Smooth muscle cell (in vitro differentiated cells): Measurements from ENCODE around the gene CACNB2. TPM values are rescaled to one million over a fixed set of nuclear protein-coding genes. Genes with fewer than 3 reads are reported as not detected.

Source experiments
- DNase-seq: peaks from one replicate; lab custom pipeline; 2025; ENCODE audit not compliant: unreplicated experiment; lab: John Stamatoyannopoulos, UW
- H2AFZ ChIP-seq: fragments of 200-600 bp; sonication (generic); 2 replicates; pipeline ENCODE4 v1.6.0; 2016; ENCODE audit warnings: antibody characterized with exemption, low read depth, mild to moderate bottlenecking
- H3F3A ChIP-seq: fragments of 200-600 bp; sonication (generic); 2 replicates; pipeline ENCODE4 v1.6.0; 2017; ENCODE audit warnings: antibody characterized with exemption, low read depth
- H3K27ac ChIP-seq: fragments of 200-600 bp; sonication (generic); 2 replicates; pipeline ENCODE4 v1.5.1; 2016; ENCODE audit warnings: low read depth, mild to moderate bottlenecking
- H3K27me3 ChIP-seq: fragments of 200-600 bp; sonication (generic); 2 replicates; pipeline ENCODE4 v1.6.1; 2016; ENCODE audit warnings: low read depth, mild to moderate bottlenecking
- H3K36me3 ChIP-seq: fragments of 200-600 bp; sonication (generic); 2 replicates; pipeline ENCODE4 v1.5.1; 2016; ENCODE audit warnings: low read depth
- H3K4me1 ChIP-seq: fragments of 200-600 bp; sonication (generic); 2 replicates; pipeline ENCODE4 v1.5.1; 2016; ENCODE audit warnings: low read depth
- H3K4me2 ChIP-seq: fragments of 200-600 bp; sonication (generic); 2 replicates; pipeline ENCODE4 v1.6.0; 2016; ENCODE audit warnings: mild to moderate bottlenecking
- H3K4me3 ChIP-seq: fragments of 200-600 bp; sonication (generic); 2 replicates; pipeline ENCODE4 v1.5.1; 2016; ENCODE audit warnings: mild to moderate bottlenecking
- H3K79me2 ChIP-seq: fragments of 200-600 bp; sonication (generic); 2 replicates; pipeline ENCODE4 v1.6.0; 2016; ENCODE audit warnings: low read depth, mild to moderate bottlenecking
- H3K9ac ChIP-seq: fragments of 200-600 bp; sonication (generic); 2 replicates; pipeline ENCODE4 v1.6.0; 2016; ENCODE audit warnings: low read depth
- H3K9me3 ChIP-seq: fragments of 200-600 bp; sonication (generic); replicated peaks from 2 replicates; pipeline ENCODE4 v1.5.1; 2016; ENCODE audit warnings: low read depth
- H4K20me1 ChIP-seq: fragments of 200-600 bp; sonication (generic); 2 replicates; pipeline ENCODE4 v1.6.0; 2016; ENCODE audit warnings: low read depth
- CTCF ChIP-seq: fragments of 200-600 bp; sonication (generic); IDR thresholded peaks from 2 replicates; pipeline ENCODE4 v1.5.1; 2017; ENCODE audit warnings: borderline replicate concordance, mild to moderate bottlenecking, antibody characterized with exemption; ENCODE audit not compliant: insufficient read depth, poor library complexity, severe bottlenecking
- WGBS: methylation state at CpG from one replicate; pipeline ENCODE4 v1.1.7; 2016; ENCODE audit warnings: low lambda C conversion rate; 5-methylcytosine and 5-hydroxymethylcytosine counted together
- polyA plus RNA-seq: library from polyadenylated mRNA; unstranded; fragments of >200 nt; fragmentation: Nextera tagmentation; extraction: Ambion mirVana; gene quantifications from 2 replicates; pipeline ENCODE4 v1.2.1, GENCODE V29; 2016
- total RNA-seq: library from RNA; depleted of rRNA; stranded (reverse); fragments of >200 nt; gene quantifications from 2 replicates; pipeline ENCODE4 v1.2.3, GENCODE V29; 2014

The CACNB2 gene
- total and polyA plus RNA-seq, 2 experiments from 2014 or later: 0.04 to 1.1 TPM

- H3K27ac ChIP-seq: no peak overlapping the region
- DNase-seq: no peak
- no peak overlapping the region for H3K9ac ChIP-seq
- no peaks in the 10 kb centered on the region for H3K4me1 ChIP-seq
- H3K4me2 ChIP-seq: no peak overlapping the region
- WGBS: 85% methylated on average over 1 of the region's 1 CpG
- no peak overlapping the region for H3K4me3 ChIP-seq
- H3F3A ChIP-seq: no peaks in the 10 kb centered on the region
- H3K79me2 ChIP-seq: no peaks in the 10 kb centered on the region
- H2AFZ ChIP-seq: no peak overlapping the region
- TF ChIP-seq CTCF: no peak
- no peaks in the 10 kb centered on the region for H3K36me3 ChIP-seq
- no peaks in the 10 kb centered on the region for H3K9me3 ChIP-seq
- H4K20me1 ChIP-seq: no peaks in the 10 kb centered on the region
- no peaks in the 10 kb centered on the region for H3K27me3 ChIP-seq
These were observed 78.9 kb downstream of the CACNB2 start for GRCh38 chr10:18219146-18219545.

GRCh38 chr10:18221123-18221522, 80.9 kb downstream of the CACNB2 start:
- Histone ChIP-seq H3K4me2 (no peak overlapping the region), H3K9ac (no peak overlapping the region), H3K4me1 (no peaks in the 10 kb centered on the region), H3K4me3 (no peak overlapping the region), H3K36me3 (no peaks in the 10 kb centered on the region), H4K20me1 (no peaks in the 10 kb centered on the region), H3K27ac (no peak overlapping the region), H2AFZ (no peak overlapping the region), H3K9me3 (no peaks in the 10 kb centered on the region), H3F3A (no peaks in the 10 kb centered on the region), H3K79me2 (no peaks in the 10 kb centered on the region), H3K27me3 (no peaks in the 10 kb centered on the region)
- WGBS: 87% methylated on average over 4 of the region's 4 CpGs
- TF ChIP-seq CTCF: no peak
- no peak for DNase-seq

GRCh38 chr10:18221882-18222281, 81.7 kb downstream of the CACNB2 start:
- Histone ChIP-seq H3K27me3 (no peaks in the 10 kb centered on the region), H3K4me3 (no peak overlapping the region), H3K4me2 (no peak overlapping the region), H3K36me3 (no peaks in the 10 kb centered on the region), H3K79me2 (no peaks in the 10 kb centered on the region), H3F3A (no peaks in the 10 kb centered on the region), H3K9me3 (no peaks in the 10 kb centered on the region), H3K9ac (no peak overlapping the region), H3K27ac (no peak overlapping the region), H4K20me1 (no peaks in the 10 kb centered on the region), H2AFZ (no peak overlapping the region), H3K4me1 (no peaks in the 10 kb centered on the region)
- no peak for DNase-seq
- no peak for TF ChIP-seq CTCF
- whole genome bisulfite sequencing: 61% methylated on average over 4 of the region's 4 CpGs

GRCh38 chr10:18222866-18223265, 82.6 kb downstream of the CACNB2 start:
- Histone ChIP-seq H3K4me3 (no peak overlapping the region), H3K4me2 (no peak overlapping the region), H3K27ac (no peak overlapping the region), H3K9ac (no peak overlapping the region), H3K9me3 (no peaks in the 10 kb centered on the region), H3F3A (no peaks in the 10 kb centered on the region), H2AFZ (no peak overlapping the region), H3K4me1 (no peaks in the 10 kb centered on the region), H3K79me2 (no peaks in the 10 kb centered on the region), H3K27me3 (no peaks in the 10 kb centered on the region), H3K36me3 (no peaks in the 10 kb centered on the region), H4K20me1 (no peaks in the 10 kb centered on the region)
- no peak for DNase-seq
- 67% methylated on average over 3 of the region's 3 CpGs for WGBS
- TF ChIP-seq CTCF: no peak
